Activated CD4-positive, alpha-beta T cell treated with anti-CD3 and anti-CD28 coated beads, Interleukin-2, amount 10 ng/mL, durations not matched to agents 7 days and 5 days (primary cell): Measurements from ENCODE around the gene CREB5. TPM values are rescaled to one million over a fixed set of nuclear protein-coding genes. Genes with fewer than 3 reads are reported as not detected.

Source experiments
- CTCF ChIA-PET: fragments of 350-600 bp; sonication (Branson Sonifier 250); formaldehyde crosslinking; loops from one replicate; lab custom pipeline; 2021; ENCODE audit warnings: antibody characterized with exemption; lab: Charles Lee
- POLR2A ChIA-PET: fragments of 350-600 bp; sonication (Branson Sonifier 250); formaldehyde crosslinking; loops from one replicate; lab custom pipeline; 2021; ENCODE audit warnings: antibody characterized with exemption; lab: Charles Lee
- DNase-seq: peaks from one replicate; pipeline ENCODE4 v3.0.0-alpha.2; 2020
- H3K27ac Mint-ChIP-seq: one replicate; pipeline ENCODE4 v1.8.0; 2021; ENCODE audit warnings: mild to moderate bottlenecking, moderate library complexity, mixed read lengths
- H3K27me3 Mint-ChIP-seq: one replicate; pipeline ENCODE4 v1.8.0; 2021; ENCODE audit warnings: mixed read lengths
- H3K36me3 Mint-ChIP-seq: one replicate; pipeline ENCODE4 v1.8.0; 2021; ENCODE audit warnings: low read depth, mixed read lengths
- H3K4me1 Mint-ChIP-seq: one replicate; pipeline ENCODE4 v1.8.0; 2021; ENCODE audit warnings: mixed read lengths
- H3K4me3 Mint-ChIP-seq: one replicate; pipeline ENCODE4 v1.8.0; 2021; ENCODE audit warnings: mild to moderate bottlenecking, moderate library complexity, mixed read lengths
- H3K9me3 Mint-ChIP-seq: one replicate; pipeline ENCODE4 v1.8.0; 2021; ENCODE audit warnings: mixed read lengths
- total RNA-seq, 2 experiments: library from RNA; stranded (reverse); gene quantifications; one replicate each; pipeline ENCODE4 v1.2.3, GENCODE V29; 2021

The CREB5 gene
- total RNA-seq, 2 experiments from 2014 or later: not detected

GRCh38 chr7:28865601-28866144, 453.4 kb downstream of the CREB5 start:
- Mint-ChIP-seq H3K27me3 (peaks cover 12% of the 10 kb centered on the region), H3K4me1 (no peaks in the 10 kb centered on the region)

GRCh38 chr7:28868712-28869111, 456.4 kb downstream of the CREB5 start:
- CTCF ChIA-PET: no interaction called here
- no peaks in the 10 kb centered on the region for H3K9me3 Mint-ChIP-seq

More at GRCh38 chr7:28865601-28866144, 453.4 kb downstream of the CREB5 start:
- DNase-seq: no peak
- Mint-ChIP-seq H3K36me3 (no peaks in the 10 kb centered on the region), H3K9me3 (no peaks in the 10 kb centered on the region), H3K27ac (no peak overlapping the region), H3K4me3 (no peak overlapping the region)
- ChIA-PET CTCF (no interaction called here), POLR2A (no interaction called here)

GRCh38 chr7:28871077-28871476, 458.8 kb downstream of the CREB5 start:
- ChIA-PET POLR2A (no interaction called here), CTCF (interaction anchor here (0.6 kb wide), 2 partner anchors 12 to 728 kb away, joined by 3 read pairs; no protein-coding TSS in a partner anchor)
- Mint-ChIP-seq H3K36me3 (no peaks in the 10 kb centered on the region), H3K4me3 (no peak overlapping the region), H3K4me1 (no peaks in the 10 kb centered on the region), H3K27me3 (peaks cover 7% of the 10 kb centered on the region), H3K27ac (no peak overlapping the region), H3K9me3 (no peaks in the 10 kb centered on the region)
- DNase-seq: no peak

More at GRCh38 chr7:28868712-28869111, 456.4 kb downstream of the CREB5 start:
- no peak overlapping the region for H3K27ac Mint-ChIP-seq
- no peak overlapping the region for H3K4me3 Mint-ChIP-seq
- DNase-seq: no peak
- no peaks in the 10 kb centered on the region for H3K4me1 Mint-ChIP-seq
- POLR2A ChIA-PET: no interaction called here
- H3K36me3 Mint-ChIP-seq: no peaks in the 10 kb centered on the region
- H3K27me3 Mint-ChIP-seq: peaks cover 9% of the 10 kb centered on the region

GRCh38 chr7:28871631-28872030, 459.3 kb downstream of the CREB5 start:
- CTCF ChIA-PET: interaction anchor here (0.6 kb wide), 2 partner anchors 12 to 729 kb away, joined by 3 read pairs; no protein-coding TSS in a partner anchor
- Mint-ChIP-seq H3K27me3 (peaks cover 8% of the 10 kb centered on the region), H3K9me3 (no peaks in the 10 kb centered on the region), H3K27ac (no peak overlapping the region), H3K4me3 (no peak overlapping the region), H3K4me1 (no peaks in the 10 kb centered on the region), H3K36me3 (no peaks in the 10 kb centered on the region)
- DNase-seq: no peak
- POLR2A ChIA-PET: no interaction called here

- H3K36me3 Mint-ChIP-seq: no peaks in the 10 kb centered on the region
- H3K9me3 Mint-ChIP-seq: no peaks in the 10 kb centered on the region
- no peak for DNase-seq
- POLR2A ChIA-PET: no interaction called here
- CTCF ChIA-PET: no interaction called here
- H3K27ac Mint-ChIP-seq: no peak overlapping the region
- no peak overlapping the region for H3K4me3 Mint-ChIP-seq
- H3K4me1 Mint-ChIP-seq: no peaks in the 10 kb centered on the region
- peaks cover 6% of the 10 kb centered on the region for H3K27me3 Mint-ChIP-seq
These were observed 459.9 kb downstream of the CREB5 start for GRCh38 chr7:28872226-28872625.

- no peaks in the 10 kb centered on the region for H3K9me3 Mint-ChIP-seq
- no peak for DNase-seq
- CTCF ChIA-PET: no interaction called here
These were observed 461.0 kb downstream of the CREB5 start for GRCh38 chr7:28873365-28873764.

GRCh38 chr7:28874001-28874400, 461.7 kb downstream of the CREB5 start:
- ChIA-PET POLR2A (no interaction called here), CTCF (no interaction called here)
- peaks cover 11% of the 10 kb centered on the region for H3K27me3 Mint-ChIP-seq
- H3K4me1 Mint-ChIP-seq: no peaks in the 10 kb centered on the region
- H3K9me3 Mint-ChIP-seq: no peaks in the 10 kb centered on the region
- no peak for DNase-seq
- H3K4me3 Mint-ChIP-seq: no peak overlapping the region
- H3K36me3 Mint-ChIP-seq: no peaks in the 10 kb centered on the region
- no peak overlapping the region for H3K27ac Mint-ChIP-seq

More at GRCh38 chr7:28873365-28873764, 461.0 kb downstream of the CREB5 start:
- Mint-ChIP-seq H3K36me3 (no peaks in the 10 kb centered on the region), H3K4me1 (no peaks in the 10 kb centered on the region), H3K4me3 (no peak overlapping the region), H3K27ac (no peak overlapping the region), H3K27me3 (peaks cover 6% of the 10 kb centered on the region)
- POLR2A ChIA-PET: no interaction called here

Other genes with a start within 250 kb of the CREB5 start
- gene JAZF1, start 231.7 kb upstream of the CREB5 start, total RNA-seq: 1 to 10 TPM; 5.2 to 7.6 TPM